Esophagus muscularis mucosa (tissue), 3 donors: ENCODE results near the gene ADAMTS6.

ENCODE experiments used
- POLR2A ChIP-seq: fragments of 450-650 bp; IDR thresholded peaks from one replicate; pipeline ENCODE4 v1.6.1; 2017; ENCODE audit warnings: antibody characterized with exemption, moderate library complexity, mild to moderate bottlenecking, low read depth
- POLR2AphosphoS5 ChIP-seq, 2 donors: sonication (generic); formaldehyde crosslinking; IDR thresholded peaks; one replicate each; pipeline ENCODE4 v1.6.1; 2017; ENCODE audit warnings: antibody characterized with exemption in 2 of 2
- TF ChIP-seq, protein P1 (sequence below), 3 experiments: fragments of 200-600 bp in 2 of 3; fragments of 450-650 bp in 1 of 3; sonication (generic) in 2 of 3; IDR thresholded peaks; one replicate each; pipeline ENCODE4 v1.5.1; 2017 to 2019; ENCODE audit warnings: antibody characterized with exemption in 3 of 3, mild to moderate bottlenecking in 2 of 3, moderate library complexity in 1 of 3

- TF ChIP-seq POLR2A (no peak), POLR2AphosphoS5 (IDR thresholded peaks at IDR 0.05) (no peak)
- TF ChIP-seq, protein P1, sequence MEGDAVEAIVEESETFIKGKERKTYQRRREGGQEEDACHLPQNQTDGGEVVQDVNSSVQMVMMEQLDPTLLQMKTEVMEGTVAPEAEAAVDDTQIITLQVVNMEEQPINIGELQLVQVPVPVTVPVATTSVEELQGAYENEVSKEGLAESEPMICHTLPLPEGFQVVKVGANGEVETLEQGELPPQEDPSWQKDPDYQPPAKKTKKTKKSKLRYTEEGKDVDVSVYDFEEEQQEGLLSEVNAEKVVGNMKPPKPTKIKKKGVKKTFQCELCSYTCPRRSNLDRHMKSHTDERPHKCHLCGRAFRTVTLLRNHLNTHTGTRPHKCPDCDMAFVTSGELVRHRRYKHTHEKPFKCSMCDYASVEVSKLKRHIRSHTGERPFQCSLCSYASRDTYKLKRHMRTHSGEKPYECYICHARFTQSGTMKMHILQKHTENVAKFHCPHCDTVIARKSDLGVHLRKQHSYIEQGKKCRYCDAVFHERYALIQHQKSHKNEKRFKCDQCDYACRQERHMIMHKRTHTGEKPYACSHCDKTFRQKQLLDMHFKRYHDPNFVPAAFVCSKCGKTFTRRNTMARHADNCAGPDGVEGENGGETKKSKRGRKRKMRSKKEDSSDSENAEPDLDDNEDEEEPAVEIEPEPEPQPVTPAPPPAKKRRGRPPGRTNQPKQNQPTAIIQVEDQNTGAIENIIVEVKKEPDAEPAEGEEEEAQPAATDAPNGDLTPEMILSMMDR (IDR thresholded peaks at IDR 0.05): no peak
These were observed 237.7 kb downstream of the ADAMTS6 start for GRCh38 chr5:65244031-65244430.
